Upper lobe of left lung (tissue), 4 donors: ENCODE measurements around the gene LONP2.

Source experiments
- CTCF ChIP-seq, 6 experiments: fragments of 450-650 bp in 4 of 6; fragments of 200-600 bp in 2 of 6; sonication (generic) in 2 of 6; IDR thresholded peaks; one replicate each; pipeline ENCODE4 v1.5.1; 2016 to 2019; ENCODE audit warnings: antibody characterized with exemption in 6 of 6
- EP300 ChIP-seq, 4 donors: sonication (generic); formaldehyde crosslinking; IDR thresholded peaks; one replicate each; pipeline ENCODE4 v1.5.1; 2017; ENCODE audit warnings: antibody characterized with exemption in 4 of 4, control low read depth in 2 of 4
- POLR2A ChIP-seq, 4 donors: fragments of 450-650 bp; IDR thresholded peaks; one replicate each; pipeline ENCODE4 v1.5.1; 2016 to 2017; ENCODE audit warnings: antibody characterized with exemption in 4 of 4, mild to moderate bottlenecking in 2 of 4

GRCh38 chr16:48295488-48296281, 51.6 kb downstream of the LONP2 start:
- TF ChIP-seq EP300 (IDR thresholded peaks at IDR 0.05) (no peak), CTCF (IDR thresholded peaks at IDR 0.05) (no peak), POLR2A (IDR thresholded peaks at IDR 0.05) (no peak)
